ENCODE measurements around the gene TRIM15. TPM values are rescaled to one million over a fixed set of nuclear protein-coding genes. Genes with fewer than 3 reads are reported as not detected.

Gene TRIM15
- total and polyA plus RNA-seq, 2 of the 4 experiments (the other 2 are of a cell fraction), result not detected

DNA sequence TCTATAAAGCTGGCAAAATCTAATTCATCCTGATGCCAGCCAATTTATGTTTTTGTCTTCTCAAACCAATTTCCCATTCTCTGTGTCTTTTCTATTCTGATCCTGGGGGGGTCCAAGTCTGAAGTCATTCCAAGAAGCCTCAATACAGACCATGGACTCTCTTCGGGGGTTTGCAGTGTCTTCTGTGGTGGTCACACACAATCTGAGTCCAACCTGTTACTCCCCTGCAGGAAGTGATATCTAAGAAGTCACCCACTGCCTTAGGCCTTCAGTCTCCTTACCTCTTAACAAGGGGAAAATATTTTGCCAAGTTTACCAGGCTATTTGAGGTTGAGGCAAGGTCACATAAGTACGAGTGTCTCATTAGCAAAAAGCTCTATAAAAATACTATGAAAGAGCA lies 48.0 kb downstream of the TRIM15 start:
- Histone ChIP-seq H3K56ac (ENCODE audit: extremely low read depth, insufficient read depth, low read length) (no peak overlapping the region), H4K91ac (ENCODE audit: insufficient read depth, low read depth, low read length) (no peak overlapping the region), H2BK120ac (ENCODE audit: low read depth, low read length) (no peak overlapping the region), H4K20me1 (ENCODE audit: insufficient read depth, low read length) (peaks cover 37% of the 10 kb centered on the region), H3K9ac (ENCODE audit: low read depth, low read length) (no peak overlapping the region), H3K4me1 (ENCODE audit: control insufficient read depth, insufficient read depth, low read length) (peaks cover 12% of the 10 kb centered on the region), H2AK5ac (ENCODE audit: low read depth, low read length) (no peak overlapping the region; the same call in 1 of the 2 replicates), H2AK9ac (replicated peaks; ENCODE audit: low read depth, low read length, poor library complexity) (no peak overlapping the region), H3K18ac (ENCODE audit: low read depth, low read length) (no peak overlapping the region), H4K8ac (ENCODE audit: low read depth in 2 of 2, low read length in 2 of 2) (no peak overlapping the region), H3K9me1 (ENCODE audit: insufficient read depth, low read length) (peaks cover 14% of the 10 kb centered on the region), H3K14ac (replicated peaks; ENCODE audit: low read depth, low read length) (no peak overlapping the region), H3K4ac (ENCODE audit: low read depth, low read length) (no peak overlapping the region), H3K79me1 (ENCODE audit: low read depth in 1 of 2, low read length in 2 of 2) (peaks cover 41 to 63% of the 10 kb centered on the region in 2 experiments), H3K27ac (ENCODE audit: insufficient read depth, low read length) (no peak overlapping the region), H3K9me3 (ENCODE audit: control insufficient read depth, insufficient read depth, low read length) (no peaks in the 10 kb centered on the region), H4K5ac (ENCODE audit: low read depth, low read length) (no peak overlapping the region), H2BK5ac (ENCODE audit: low read depth, low read length, poor library complexity, severe bottlenecking) (no peak overlapping the region), H3K36me3 (ENCODE audit: control insufficient read depth, insufficient read depth, low read length) (no peaks in the 10 kb centered on the region), H3K4me2 (ENCODE audit: low read depth, low read length) (no peak overlapping the region), H3K4me3 (ENCODE audit: insufficient read depth, low read depth, low read length) (no peak overlapping the region), H3K23ac (ENCODE audit: low read depth, low read length) (peak overlapping the region; percentile 58), H3K27me3 (ENCODE audit: control insufficient read depth, insufficient read depth, low read length) (no peaks in the 10 kb centered on the region), H2BK15ac (ENCODE audit: low read depth, low read length) (no peak overlapping the region), H2AFZ (replicated peaks; ENCODE audit: low read length, poor library complexity) (no peak overlapping the region), H2BK20ac (ENCODE audit: low read depth, low read length) (no peak overlapping the region)
- BruUV-seq (replicated peaks), result no TSS peak
- ChIA-PET CTCF (no interaction called here), POLR2A (ENCODE audit: unreplicated experiment) (no interaction called here)
- ATAC-seq (ENCODE audit: low read depth) (no peak), DNase-seq (no peak)
- no CpG with 5 or more reads among the region's 2 CpGs for WGBS, 2 experiments (ENCODE audit: extremely low coverage in 2 of 2, insufficient read length in 1 of 2)
- intact Hi-C loops (cut with micrococcal nuclease) (no loop called here), dilution Hi-C loops (cut with HindIII; ENCODE audit: low sequenced_read_pairs, unreplicated experiment) (no loop called here), in situ Hi-C loops (cut with MboI; ENCODE audit: low sequenced_read_pairs) (no loop called here)
- TF ChIP-seq MAZ (IDR thresholded peaks at IDR 0.05; ENCODE audit: borderline replicate concordance, low read depth, low read length) (no peak), POLR2A (IDR thresholded peaks at IDR 0.05; ENCODE audit: low read depth, low read length) (no peak), MAFK (IDR thresholded peaks at IDR 0.05; ENCODE audit: low read depth, low read length) (no peak), MXI1 (IDR thresholded peaks at IDR 0.05; ENCODE audit: borderline replicate concordance, low read depth, low read length) (no peak)
